Keratinocyte (primary cell): ENCODE data around the gene C4orf54. TPM values are rescaled to one million over a fixed set of nuclear protein-coding genes. Genes with fewer than 3 reads are reported as not detected.

ENCODE experiments used
- DNase-seq: peaks from one replicate; pipeline ENCODE4 v3.0.0-alpha.2; 2011; ENCODE audit warnings: low read depth, missing footprints, low spot score
- FAIRE-seq: peaks from 2 replicates; lab custom pipeline; 2011; peaks lifted over from hg19 to GRCh38; lab: Jason Lieb, UNC
- H2AFZ ChIP-seq: 2 replicates; pipeline ENCODE4 v1.6.0; 2012; ENCODE audit warnings: low read length, control low read depth, inconsistent platforms; ENCODE audit not compliant: control insufficient read depth
- H3K27ac ChIP-seq: 2 replicates; pipeline ENCODE4 v1.5.1; 2011; ENCODE audit warnings: low read length; ENCODE audit not compliant: control insufficient read depth, insufficient read depth
- H3K27me3 ChIP-seq: 3 replicates; pipeline ENCODE4 v1.6.0; 2011; ENCODE audit warnings: low read length; ENCODE audit not compliant: control insufficient read depth, insufficient read depth; ENCODE audit errors: extremely low read depth
- H3K36me3 ChIP-seq, 2 experiments: 2 replicates in 1 of 2; 3 replicates in 1 of 2; pipeline ENCODE4 v1.5.1; 2011; ENCODE audit warnings: low read length in 2 of 2, mild to moderate bottlenecking in 1 of 2; ENCODE audit not compliant: control insufficient read depth in 2 of 2, insufficient read depth in 2 of 2; ENCODE audit errors: extremely low read depth in 1 of 2
- H3K4me1 ChIP-seq: 3 replicates; pipeline ENCODE4 v1.5.1; 2011; ENCODE audit warnings: low read length; ENCODE audit not compliant: control insufficient read depth, insufficient read depth; ENCODE audit errors: extremely low read depth
- H3K4me2 ChIP-seq: 3 replicates; pipeline ENCODE4 v1.6.0; 2011; ENCODE audit warnings: low read depth, low read length; ENCODE audit not compliant: control insufficient read depth, insufficient read depth; ENCODE audit errors: extremely low read depth
- H3K4me3 ChIP-seq, 3 experiments: fragments of 200-600 bp in 1 of 3; sonication (generic) in 1 of 3; 2 replicates in 2 of 3; 3 replicates in 1 of 3; pipeline ENCODE4 v1.5.1; 2011 to 2016; ENCODE audit warnings: low read length in 3 of 3, mild to moderate bottlenecking in 3 of 3, control low read depth in 2 of 3, inconsistent platforms in 1 of 3, low read depth in 1 of 3, mixed read lengths in 1 of 3, mixed run types in 1 of 3, moderate library complexity in 1 of 3; ENCODE audit not compliant: control insufficient read depth in 2 of 3, insufficient read depth in 2 of 3; ENCODE audit errors: extremely low read depth in 1 of 3
- H3K79me2 ChIP-seq: 2 replicates; pipeline ENCODE4 v1.6.0; 2012; ENCODE audit warnings: low read length; ENCODE audit not compliant: control insufficient read depth, insufficient read depth
- H3K9ac ChIP-seq: 3 replicates; pipeline ENCODE4 v1.6.0; 2011; ENCODE audit warnings: low read length; ENCODE audit not compliant: control insufficient read depth, insufficient read depth; ENCODE audit errors: extremely low read depth
- H3K9me1 ChIP-seq: 3 replicates; pipeline ENCODE4 v1.6.0; 2011; ENCODE audit warnings: low read length; ENCODE audit not compliant: control insufficient read depth, insufficient read depth; ENCODE audit errors: extremely low read depth
- H3K9me3 ChIP-seq: 2 replicates; pipeline ENCODE4 v1.5.1; 2012; ENCODE audit warnings: low read depth, low read length; ENCODE audit not compliant: control insufficient read depth
- H4K20me1 ChIP-seq: 3 replicates; pipeline ENCODE4 v1.6.0; 2011; ENCODE audit warnings: low read length; ENCODE audit not compliant: control insufficient read depth, insufficient read depth; ENCODE audit errors: extremely low read depth
- EZH2 ChIP-seq: IDR thresholded peaks from one replicate; pipeline ENCODE4 v1.6.1; 2012; ENCODE audit warnings: inconsistent platforms, mild to moderate bottlenecking, low read length, moderate library complexity
- dilution Hi-C: fragments of 300-500 bp; cut with MboI; formaldehyde crosslinking; loops from one replicate; pipeline ENCODE4 v1.7.0; 2020; ENCODE audit warnings: low sequenced_read_pairs; ENCODE audit not compliant: extremely low pct_ligation_motif_present
- polyA plus RNA-seq, 5 experiments: library from polyadenylated mRNA; depleted of rRNA in 3 of 5; stranded (reverse) in 3 of 5; stranded (forward) in 1 of 5; unstranded in 1 of 5; fragments of >200 nt; gene quantifications; 1 replicate in 1 of 5; 2 replicates in 3 of 5; 3 replicates in 1 of 5; pipeline versions ENCODE4 v1.2.1 to v1.2.3, GENCODE V29; 2011 to 2012; ENCODE audit warnings: missing spikeins in 2 of 5, low read depth in 1 of 5, low replicate concordance in 1 of 5
- TF ChIP-seq, protein P1 (sequence below), 3 experiments: IDR thresholded peaks in 1 of 3; conservative IDR thresholded peaks in 1 of 3; optimal IDR thresholded peaks in 1 of 3; 2 replicates in 2 of 3; 3 replicates in 1 of 3; pipeline versions ENCODE3 to v1.5.1; 2011; ENCODE audit warnings: low read length in 3 of 3, mild to moderate bottlenecking in 3 of 3, moderate library complexity in 2 of 3, control low read depth in 1 of 3, inconsistent platforms in 1 of 3; ENCODE audit not compliant: insufficient read depth in 2 of 3; ENCODE audit errors: extremely low read depth in 1 of 3

C4orf54 gene
- polyA plus RNA-seq, 1 donor (not counting 4 experiments of a cell fraction or from before 2014, with no cell fraction given): 0.01 TPM

DNA sequence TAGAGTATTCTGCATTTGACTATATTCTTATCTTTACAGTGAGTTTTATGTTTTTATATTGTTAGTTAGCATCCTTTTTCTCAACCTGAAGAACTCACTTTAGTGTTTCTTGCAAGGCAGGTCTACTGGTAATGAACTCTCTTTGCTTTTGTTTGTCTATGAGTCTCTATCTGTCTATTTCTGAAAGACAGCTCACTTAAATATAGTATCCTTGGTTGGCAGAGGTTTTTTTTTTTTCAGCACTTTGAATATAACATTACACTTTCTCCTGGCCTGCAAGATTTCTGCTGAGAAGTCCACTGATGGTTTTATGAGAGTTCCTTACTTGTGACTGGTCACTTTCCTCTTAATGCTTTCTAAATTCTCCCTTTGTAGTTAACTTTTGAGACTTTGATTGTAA, 32.8 kb upstream of the C4orf54 start:
- Histone ChIP-seq H2AFZ (no peak overlapping the region), H3K9me3 (no peaks in the 10 kb centered on the region), H3K27me3 (no peaks in the 10 kb centered on the region), H3K36me3 (no peaks in the 10 kb centered on the region), H3K9me1 (no peaks in the 10 kb centered on the region), H3K4me1 (no peaks in the 10 kb centered on the region), H3K79me2 (no peaks in the 10 kb centered on the region), H3K27ac (no peak overlapping the region), H3K4me2 (no peak overlapping the region), H3K9ac (no peak overlapping the region), H4K20me1 (no peaks in the 10 kb centered on the region), H3K4me3 (no peak overlapping the region)
- dilution Hi-C loops: no loop called here
- TF ChIP-seq, protein P1, sequence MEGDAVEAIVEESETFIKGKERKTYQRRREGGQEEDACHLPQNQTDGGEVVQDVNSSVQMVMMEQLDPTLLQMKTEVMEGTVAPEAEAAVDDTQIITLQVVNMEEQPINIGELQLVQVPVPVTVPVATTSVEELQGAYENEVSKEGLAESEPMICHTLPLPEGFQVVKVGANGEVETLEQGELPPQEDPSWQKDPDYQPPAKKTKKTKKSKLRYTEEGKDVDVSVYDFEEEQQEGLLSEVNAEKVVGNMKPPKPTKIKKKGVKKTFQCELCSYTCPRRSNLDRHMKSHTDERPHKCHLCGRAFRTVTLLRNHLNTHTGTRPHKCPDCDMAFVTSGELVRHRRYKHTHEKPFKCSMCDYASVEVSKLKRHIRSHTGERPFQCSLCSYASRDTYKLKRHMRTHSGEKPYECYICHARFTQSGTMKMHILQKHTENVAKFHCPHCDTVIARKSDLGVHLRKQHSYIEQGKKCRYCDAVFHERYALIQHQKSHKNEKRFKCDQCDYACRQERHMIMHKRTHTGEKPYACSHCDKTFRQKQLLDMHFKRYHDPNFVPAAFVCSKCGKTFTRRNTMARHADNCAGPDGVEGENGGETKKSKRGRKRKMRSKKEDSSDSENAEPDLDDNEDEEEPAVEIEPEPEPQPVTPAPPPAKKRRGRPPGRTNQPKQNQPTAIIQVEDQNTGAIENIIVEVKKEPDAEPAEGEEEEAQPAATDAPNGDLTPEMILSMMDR (optimal IDR thresholded peaks at IDR 0.05 in 1 of 3, IDR thresholded peaks at IDR 0.05 in 1 of 3, conservative IDR thresholded peaks at IDR 0.05 in 1 of 3; ENCODE audit: extremely low read depth in 1 of 3, insufficient read depth in 2 of 3, low read length in 3 of 3): no peak
- no peak for TF ChIP-seq EZH2
- FAIRE-seq: no peak
- no peak for DNase-seq

DNA sequence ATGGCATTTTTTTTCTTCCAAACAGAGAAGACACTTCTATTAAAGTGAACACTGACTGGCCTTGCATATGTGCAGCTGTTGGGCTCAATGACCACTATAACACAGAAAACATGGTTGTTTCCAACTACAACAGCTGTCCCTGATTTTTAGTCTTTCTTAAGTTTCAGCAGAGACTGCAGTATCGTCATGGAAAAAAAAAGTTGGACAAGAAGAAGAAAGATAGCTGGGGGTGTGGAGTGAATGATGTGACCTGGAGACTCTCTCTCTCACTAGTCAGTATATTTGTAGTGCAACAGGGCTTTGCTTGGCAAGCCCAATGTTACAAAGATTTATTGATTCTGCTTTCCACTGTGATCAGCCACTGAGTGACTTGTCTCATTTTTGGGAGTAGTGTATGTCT, 29.5 kb upstream of the C4orf54 start:
- DNase-seq (no peak), FAIRE-seq (no peak)
- no peaks in the 10 kb centered on the region for H3K4me1 ChIP-seq
- H4K20me1 ChIP-seq: no peaks in the 10 kb centered on the region
- TF ChIP-seq, protein P1 (optimal IDR thresholded peaks at IDR 0.05 in 1 of 3, IDR thresholded peaks at IDR 0.05 in 1 of 3, conservative IDR thresholded peaks at IDR 0.05 in 1 of 3; ENCODE audit: extremely low read depth in 1 of 3, insufficient read depth in 2 of 3, low read length in 3 of 3): no peak
- no peak for TF ChIP-seq EZH2
- no peaks in the 10 kb centered on the region for H3K9me1 ChIP-seq
- no peaks in the 10 kb centered on the region for H3K9me3 ChIP-seq
- no peak overlapping the region for H3K9ac ChIP-seq
- no peak overlapping the region for H3K4me2 ChIP-seq
- no peak overlapping the region for H3K27ac ChIP-seq
- no peaks in the 10 kb centered on the region for H3K36me3 ChIP-seq
- no peak overlapping the region for H2AFZ ChIP-seq
- peaks cover 4% of the 10 kb centered on the region for H3K27me3 ChIP-seq
- dilution Hi-C loops: no loop called here
- no peak overlapping the region for H3K4me3 ChIP-seq
- no peaks in the 10 kb centered on the region for H3K79me2 ChIP-seq
